ENCODE data around the gene CCNB1IP1.
"Not testable (repeated sequence)": the region's sequence is repeated elsewhere in the genome, so short reads cannot be mapped to it uniquely, and the experiment has no call there.

CCNB1IP1 gene

GRCh38 chr14:20302042-20302755, 30.9 kb downstream of the CCNB1IP1 start:
- peaks cover 27% of the 10 kb centered on the region for H3K79me2 ChIP-seq (ENCODE audit: insufficient read depth, low read length)
- H3K4me1 ChIP-seq (ENCODE audit: insufficient read depth, low read length, poor library complexity, severe bottlenecking): peaks cover 35% of the 10 kb centered on the region
- no peak overlapping the region for H2AFZ ChIP-seq (ENCODE audit: low read length)
- H3K9me2 ChIP-seq (replicated peaks; ENCODE audit: low read depth, low read length): no peaks in the 10 kb centered on the region
- TF ChIP-seq EZH2phosphoT487 (IDR thresholded peaks at IDR 0.05; ENCODE audit: borderline replicate concordance): no peak
- TF ChIP-seq CTCF (conservative IDR thresholded peaks at IDR 0.05; ENCODE audit: low read length): no peak
- no peaks in the 10 kb centered on the region for H3F3A ChIP-seq (ENCODE audit: low read depth)
- H3K9me3 ChIP-seq (ENCODE audit: insufficient read depth, low read depth, low read length): no peaks in the 10 kb centered on the region
- H3K4me2 ChIP-seq (ENCODE audit: low read depth, low read length, poor library complexity, severe bottlenecking): peak overlapping the region; percentile 88
- H3K36me3 ChIP-seq (ENCODE audit: insufficient read depth, low read length): peaks cover 19% of the 10 kb centered on the region; the same call in 1 of the 2 replicates
- peak overlapping the region; percentile 17 for H3K4me3 ChIP-seq (ENCODE audit: low read length, poor library complexity, severe bottlenecking)
- H4K20me1 ChIP-seq (ENCODE audit: insufficient read depth, low read length, poor library complexity, severe bottlenecking): no peaks in the 10 kb centered on the region
- H3K27me3 ChIP-seq (ENCODE audit: insufficient read depth, low read length, poor library complexity, severe bottlenecking): no peaks in the 10 kb centered on the region
- no peak overlapping the region for H3K9ac ChIP-seq (ENCODE audit: low read depth, low read length, poor library complexity, severe bottlenecking)

GRCh38 chr14:20295067-20295466, 38.0 kb downstream of the CCNB1IP1 start:
- H3K4me1 ChIP-seq (ENCODE audit: insufficient read depth, low read length, poor library complexity, severe bottlenecking): no peaks in the 10 kb centered on the region
- H3F3A ChIP-seq (ENCODE audit: low read depth): no peaks in the 10 kb centered on the region
- H3K79me2 ChIP-seq (ENCODE audit: insufficient read depth, low read length): no peaks in the 10 kb centered on the region
- H3K27me3 ChIP-seq (ENCODE audit: insufficient read depth, low read length, poor library complexity, severe bottlenecking): no peaks in the 10 kb centered on the region
- no peak overlapping the region for H3K4me3 ChIP-seq (ENCODE audit: low read length, poor library complexity, severe bottlenecking)
- H3K9me3 ChIP-seq (ENCODE audit: insufficient read depth, low read depth, low read length): no peaks in the 10 kb centered on the region
- peaks cover 63% of the 10 kb centered on the region for H3K36me3 ChIP-seq (ENCODE audit: insufficient read depth, low read length)
- H3K4me2 ChIP-seq (ENCODE audit: low read depth, low read length, poor library complexity, severe bottlenecking): no peak overlapping the region
- H3K9ac ChIP-seq (ENCODE audit: low read depth, low read length, poor library complexity, severe bottlenecking): no peak overlapping the region
- no peaks in the 10 kb centered on the region for H4K20me1 ChIP-seq (ENCODE audit: insufficient read depth, low read length, poor library complexity, severe bottlenecking)
- no peaks in the 10 kb centered on the region for H3K9me2 ChIP-seq (replicated peaks; ENCODE audit: low read depth, low read length)
- no peak overlapping the region for H2AFZ ChIP-seq (ENCODE audit: low read length)
- TF ChIP-seq CTCF (conservative IDR thresholded peaks at IDR 0.05; ENCODE audit: low read length) (no peak), EZH2phosphoT487 (IDR thresholded peaks at IDR 0.05; ENCODE audit: borderline replicate concordance) (no peak)

GRCh38 chr14:20294636-20295035, 38.4 kb downstream of the CCNB1IP1 start:
- Histone ChIP-seq H3K4me3 (ENCODE audit: low read length, poor library complexity, severe bottlenecking) (no peak overlapping the region), H4K20me1 (ENCODE audit: insufficient read depth, low read length, poor library complexity, severe bottlenecking) (no peaks in the 10 kb centered on the region), H2AFZ (ENCODE audit: low read length) (no peak overlapping the region), H3K27me3 (ENCODE audit: insufficient read depth, low read length, poor library complexity, severe bottlenecking) (no peaks in the 10 kb centered on the region), H3K79me2 (ENCODE audit: insufficient read depth, low read length) (no peaks in the 10 kb centered on the region), H3K9ac (ENCODE audit: low read depth, low read length, poor library complexity, severe bottlenecking) (no peak overlapping the region), H3F3A (ENCODE audit: low read depth) (no peaks in the 10 kb centered on the region), H3K36me3 (ENCODE audit: insufficient read depth, low read length) (peaks cover 64% of the 10 kb centered on the region), H3K4me2 (ENCODE audit: low read depth, low read length, poor library complexity, severe bottlenecking) (no peak overlapping the region), H3K9me3 (ENCODE audit: insufficient read depth, low read depth, low read length) (no peaks in the 10 kb centered on the region), H3K9me2 (replicated peaks; ENCODE audit: low read depth, low read length) (no peaks in the 10 kb centered on the region), H3K4me1 (ENCODE audit: insufficient read depth, low read length, poor library complexity, severe bottlenecking) (no peaks in the 10 kb centered on the region)
- TF ChIP-seq CTCF (conservative IDR thresholded peaks at IDR 0.05; ENCODE audit: low read length): no peak
- TF ChIP-seq EZH2phosphoT487 (IDR thresholded peaks at IDR 0.05; ENCODE audit: borderline replicate concordance): no peak

GRCh38 chr14:20281998-20282397, 51.1 kb downstream of the CCNB1IP1 start:
- H3F3A ChIP-seq (ENCODE audit: low read depth); H3K4me1 ChIP-seq (ENCODE audit: insufficient read depth, low read length, poor library complexity, severe bottlenecking); H3K4me2 ChIP-seq (ENCODE audit: low read depth, low read length, poor library complexity, severe bottlenecking); H3K36me3 ChIP-seq (ENCODE audit: insufficient read depth, low read length); H3K27me3 ChIP-seq (ENCODE audit: insufficient read depth, low read length, poor library complexity, severe bottlenecking); H3K79me2 ChIP-seq (ENCODE audit: insufficient read depth, low read length); H2AFZ ChIP-seq (ENCODE audit: low read length); H3K9ac ChIP-seq (ENCODE audit: low read depth, low read length, poor library complexity, severe bottlenecking); H4K20me1 ChIP-seq (ENCODE audit: insufficient read depth, low read length, poor library complexity, severe bottlenecking); H3K9me3 ChIP-seq (ENCODE audit: insufficient read depth, low read depth, low read length); H3K9me2 ChIP-seq (replicated peaks; ENCODE audit: low read depth, low read length); H3K4me3 ChIP-seq (ENCODE audit: low read length, poor library complexity, severe bottlenecking): not testable (repeated sequence)

GRCh38 chr14:20280265-20280664, 52.8 kb downstream of the CCNB1IP1 start:
- H3K9me3 ChIP-seq (ENCODE audit: insufficient read depth, low read depth, low read length); H3K4me3 ChIP-seq (ENCODE audit: low read length, poor library complexity, severe bottlenecking); H3K79me2 ChIP-seq (ENCODE audit: insufficient read depth, low read length); H3K36me3 ChIP-seq (ENCODE audit: insufficient read depth, low read length); H4K20me1 ChIP-seq (ENCODE audit: insufficient read depth, low read length, poor library complexity, severe bottlenecking); H3K4me1 ChIP-seq (ENCODE audit: insufficient read depth, low read length, poor library complexity, severe bottlenecking); H3K9me2 ChIP-seq (replicated peaks; ENCODE audit: low read depth, low read length); H3K9ac ChIP-seq (ENCODE audit: low read depth, low read length, poor library complexity, severe bottlenecking); H2AFZ ChIP-seq (ENCODE audit: low read length); H3K27me3 ChIP-seq (ENCODE audit: insufficient read depth, low read length, poor library complexity, severe bottlenecking); H3K4me2 ChIP-seq (ENCODE audit: low read depth, low read length, poor library complexity, severe bottlenecking); H3F3A ChIP-seq (ENCODE audit: low read depth): not testable (repeated sequence)

Measured in Loucy (cell line).